GM18499 (cell line): ENCODE measurements around the gene BICDL1.

Experiments
- ATAC-seq: cut with Tn5 transposase; IDR thresholded peaks from one replicate; pipeline ENCODE4 v1.9.1; 2021; ENCODE audit warnings: moderate number of reproducible peaks; ENCODE audit not compliant: insufficient read depth, unreplicated experiment

BICDL1 gene

GRCh38 chr12:120119271-120119973 is 130.4 kb downstream of the BICDL1 start:
- ATAC-seq, result peak; percentile 25

GRCh38 chr12:120121343-120121742 is 132.3 kb downstream of the BICDL1 start:
- ATAC-seq, result no peak

- ATAC-seq, result peak; percentile 26
Observed at GRCh38 chr12:120121766-120122293, 132.8 kb downstream of the BICDL1 start.

GRCh38 chr12:120125029-120125428 is 136.0 kb downstream of the BICDL1 start:
- ATAC-seq, result no peak

GRCh38 chr12:120125792-120126634 is 137.0 kb downstream of the BICDL1 start:
- no peak for ATAC-seq

GRCh38 chr12:120126635-120127005 is 137.6 kb downstream of the BICDL1 start:
- no peak for ATAC-seq

GRCh38 chr12:120130011-120130410 is 141.0 kb downstream of the BICDL1 start:
- ATAC-seq, result no peak

GRCh38 chr12:120131116-120131515 is 142.1 kb downstream of the BICDL1 start:
- ATAC-seq, result no peak

GRCh38 chr12:120132054-120132836 is 143.2 kb downstream of the BICDL1 start:
- no peak for ATAC-seq

- peak; percentile 73 for ATAC-seq
Observed at GRCh38 chr12:120132863-120133385, 143.9 kb downstream of the BICDL1 start.

GRCh38 chr12:120134307-120134980 is 145.4 kb downstream of the BICDL1 start:
- no peak for ATAC-seq

GRCh38 chr12:120136093-120136770 is 147.2 kb downstream of the BICDL1 start:
- ATAC-seq, result no peak

- ATAC-seq, result no peak
Observed at GRCh38 chr12:120137833-120138232, 148.8 kb downstream of the BICDL1 start.

- ATAC-seq, result no peak
Observed at GRCh38 chr12:120138366-120138765, 149.3 kb downstream of the BICDL1 start.

- ATAC-seq, result no peak
Observed at GRCh38 chr12:120139958-120140357, 150.9 kb downstream of the BICDL1 start.

GRCh38 chr12:120140603-120141002 is 151.6 kb downstream of the BICDL1 start:
- no peak for ATAC-seq

GRCh38 chr12:120141336-120141735 is 152.3 kb downstream of the BICDL1 start:
- no peak for ATAC-seq

- no peak for ATAC-seq
Observed at GRCh38 chr12:120142231-120142877, 153.3 kb downstream of the BICDL1 start.
